Measurements from ENCODE around the gene A1BG. TPM values are rescaled to one million over a fixed set of nuclear protein-coding genes. Genes with fewer than 3 reads are reported as not detected.

The A1BG gene
- total and polyA plus RNA-seq, 2 of the 13 experiments (the other 11 are each of a cell fraction or from before 2014, with no cell fraction given) = 14.7 to 41.4 TPM

DNA sequence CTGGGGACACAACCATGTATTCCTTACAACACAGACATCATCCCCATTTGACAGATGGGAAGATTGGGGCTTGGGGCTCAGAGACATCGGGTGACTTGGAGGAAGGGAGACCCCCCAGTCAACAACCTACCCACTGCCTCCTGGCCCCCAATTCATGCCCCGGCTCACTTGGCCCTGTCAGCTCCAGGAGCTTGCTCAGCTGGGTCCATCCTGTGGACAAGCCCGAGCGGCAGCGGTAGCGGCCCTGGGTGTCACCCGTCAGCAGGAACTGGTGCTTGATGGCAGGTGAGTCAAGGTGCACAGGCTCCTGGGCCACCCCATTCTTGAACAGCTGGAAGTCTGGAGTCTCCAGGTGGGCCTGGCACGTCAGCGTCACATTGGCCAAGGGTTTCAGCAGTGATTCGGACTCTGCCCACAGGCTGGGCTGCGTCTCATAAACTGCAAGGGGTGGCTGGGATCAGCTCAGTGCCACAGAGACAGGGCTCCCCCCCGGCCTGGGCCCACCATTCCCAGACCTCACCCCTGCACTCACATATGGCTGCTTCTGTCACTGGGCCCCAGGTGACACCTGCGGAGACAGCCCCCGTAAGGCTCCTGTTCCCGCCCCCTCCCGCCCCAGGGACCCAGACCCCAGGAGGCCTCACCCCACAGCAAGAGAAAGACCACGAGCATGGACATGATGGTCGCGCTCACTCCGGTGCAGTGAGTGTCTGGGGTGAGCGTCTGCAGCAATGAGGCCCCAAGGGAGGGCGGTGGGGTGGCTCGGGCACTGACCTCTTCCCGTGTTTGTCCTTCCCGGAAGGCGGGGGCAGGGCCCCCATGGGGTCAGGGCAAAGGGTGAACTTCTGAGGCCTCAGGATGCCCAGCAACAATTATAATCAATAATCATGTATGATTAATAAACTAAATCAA, at the start of gene A1BG (continued):
- TF ChIP-seq ZNF180 (CRISPR knock-in tag; IDR thresholded peaks at IDR 0.05; ENCODE audit: borderline replicate concordance, low read depth) (no peak), ZNF629 (CRISPR knock-in tag; conservative IDR thresholded peaks at IDR 0.05) (peak; percentile 90), ZNF773 (CRISPR knock-in tag; IDR thresholded peaks at IDR 0.05; ENCODE audit: borderline replicate concordance) (no peak), ZNF446 (CRISPR knock-in tag; IDR thresholded peaks at IDR 0.05) (no peak), ZNF224 (CRISPR knock-in tag; IDR thresholded peaks at IDR 0.05) (no peak), KDM5A (IDR thresholded peaks at IDR 0.05; ENCODE audit: borderline replicate concordance, low read length) (no peak), TAF1 (CRISPR knock-in tag; IDR thresholded peaks at IDR 0.05) (no peak), CERS6 (CRISPR knock-in tag; IDR thresholded peaks at IDR 0.05) (no peak), ZBTB10 (CRISPR knock-in tag; IDR thresholded peaks at IDR 0.05; ENCODE audit: borderline replicate concordance) (0 out of 2 replicates have a peak, but pooled peaks have one; percentile 18), SAFB2 (CRISPR knock-in tag; IDR thresholded peaks at IDR 0.05; ENCODE audit: borderline replicate concordance, low read depth) (no peak), CEBPB (IDR thresholded peaks at IDR 0.05; ENCODE audit: borderline replicate concordance, low read depth, low read length) (no peak), MBNL3 (CRISPR knock-in tag; conservative IDR thresholded peaks at IDR 0.05) (no peak), ZNF768 (CRISPR knock-in tag; IDR thresholded peaks at IDR 0.05) (no peak; the same call in 1 of the 2 replicates), ZNF253 (CRISPR knock-in tag; IDR thresholded peaks at IDR 0.05; ENCODE audit: borderline replicate concordance) (no peak), RCOR2 (CRISPR knock-in tag; IDR thresholded peaks at IDR 0.05) (no peak), TEAD3 (CRISPR knock-in tag; optimal IDR thresholded peaks at IDR 0.05; ENCODE audit: borderline replicate concordance) (peak; percentile 25), PHF8 (CRISPR knock-in tag; IDR thresholded peaks at IDR 0.05) (peak; percentile 35), ZBTB14 (CRISPR knock-in tag; IDR thresholded peaks at IDR 0.05) (no peak)
- TF ChIP-seq, protein P1, sequence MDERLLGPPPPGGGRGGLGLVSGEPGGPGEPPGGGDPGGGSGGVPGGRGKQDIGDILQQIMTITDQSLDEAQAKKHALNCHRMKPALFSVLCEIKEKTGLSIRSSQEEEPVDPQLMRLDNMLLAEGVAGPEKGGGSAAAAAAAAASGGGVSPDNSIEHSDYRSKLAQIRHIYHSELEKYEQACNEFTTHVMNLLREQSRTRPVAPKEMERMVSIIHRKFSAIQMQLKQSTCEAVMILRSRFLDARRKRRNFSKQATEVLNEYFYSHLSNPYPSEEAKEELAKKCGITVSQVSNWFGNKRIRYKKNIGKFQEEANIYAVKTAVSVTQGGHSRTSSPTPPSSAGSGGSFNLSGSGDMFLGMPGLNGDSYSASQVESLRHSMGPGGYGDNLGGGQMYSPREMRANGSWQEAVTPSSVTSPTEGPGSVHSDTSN (CRISPR knock-in tag; IDR thresholded peaks at IDR 0.05) = no peak
- TF ChIP-seq, protein P2, sequence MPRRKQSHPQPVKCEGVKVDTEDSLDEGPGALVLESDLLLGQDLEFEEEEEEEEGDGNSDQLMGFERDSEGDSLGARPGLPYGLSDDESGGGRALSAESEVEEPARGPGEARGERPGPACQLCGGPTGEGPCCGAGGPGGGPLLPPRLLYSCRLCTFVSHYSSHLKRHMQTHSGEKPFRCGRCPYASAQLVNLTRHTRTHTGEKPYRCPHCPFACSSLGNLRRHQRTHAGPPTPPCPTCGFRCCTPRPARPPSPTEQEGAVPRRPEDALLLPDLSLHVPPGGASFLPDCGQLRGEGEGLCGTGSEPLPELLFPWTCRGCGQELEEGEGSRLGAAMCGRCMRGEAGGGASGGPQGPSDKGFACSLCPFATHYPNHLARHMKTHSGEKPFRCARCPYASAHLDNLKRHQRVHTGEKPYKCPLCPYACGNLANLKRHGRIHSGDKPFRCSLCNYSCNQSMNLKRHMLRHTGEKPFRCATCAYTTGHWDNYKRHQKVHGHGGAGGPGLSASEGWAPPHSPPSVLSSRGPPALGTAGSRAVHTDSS (CRISPR knock-in tag; conservative IDR thresholded peaks at IDR 0.05) = no peak
- TF ChIP-seq, protein P3, sequence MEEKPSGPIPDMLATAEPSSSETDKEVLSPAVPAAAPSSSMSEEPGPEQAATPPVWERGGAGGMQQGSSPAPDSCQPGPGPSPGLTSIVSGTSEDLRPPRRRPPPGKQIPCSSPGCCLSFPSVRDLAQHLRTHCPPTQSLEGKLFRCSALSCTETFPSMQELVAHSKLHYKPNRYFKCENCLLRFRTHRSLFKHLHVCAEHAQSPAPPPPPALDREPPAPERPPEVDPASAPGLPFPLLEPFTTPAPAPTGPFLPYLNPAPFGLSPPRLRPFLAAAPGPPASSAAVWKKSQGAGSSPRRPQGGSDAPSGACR (CRISPR knock-in tag; IDR thresholded peaks at IDR 0.05) = peak; percentile 51; the same call in 1 of the 2 replicates
